ENCODE measurements around the gene PIK3R5. TPM values are rescaled to one million over a fixed set of nuclear protein-coding genes. Genes with fewer than 3 reads are reported as not detected.

Gene PIK3R5
- total RNA-seq, 1 experiment from 2014 or later: 5.9 TPM

DNA sequence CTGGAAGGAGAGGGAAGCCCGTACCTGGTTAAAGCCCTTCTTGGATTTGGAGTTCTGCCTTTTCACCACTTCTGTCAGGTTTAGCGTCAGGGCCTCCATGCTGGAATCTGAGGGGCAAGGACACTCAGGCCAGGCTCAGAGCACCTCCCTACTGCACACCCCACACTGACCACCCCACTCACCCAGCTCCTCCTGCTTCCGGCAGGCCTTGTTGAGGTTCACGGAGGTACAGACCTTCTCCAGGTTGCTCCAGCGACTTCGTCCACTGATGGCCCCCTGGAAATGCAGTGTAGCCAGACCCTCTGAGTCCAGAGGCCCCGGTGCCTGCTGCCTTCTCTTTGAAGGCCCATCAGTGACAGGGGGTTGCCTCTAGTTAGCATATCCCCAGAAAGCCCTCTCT, 83.9 kb downstream of the PIK3R5 start:
- H3K9me3 Mint-ChIP-seq: no peaks in the 10 kb centered on the region
- no peak overlapping the region for H3K27ac Mint-ChIP-seq
- H3K27me3 Mint-ChIP-seq (ENCODE audit: low read depth): no peaks in the 10 kb centered on the region; the same call in 1 of the 2 replicates
- TF ChIP-seq ZNF396 (CRISPR knock-in tag; IDR thresholded peaks at IDR 0.05; ENCODE audit: borderline replicate concordance) (no peak), MYBL2 (CRISPR knock-in tag; IDR thresholded peaks at IDR 0.05) (no peak), ZNF423 (CRISPR knock-in tag; IDR thresholded peaks at IDR 0.05) (no peak), SMAD3 (CRISPR knock-in tag; IDR thresholded peaks at IDR 0.05; ENCODE audit: borderline replicate concordance) (no peak), GTF2I (CRISPR knock-in tag; conservative IDR thresholded peaks at IDR 0.05) (no peak), GRHL2 (CRISPR knock-in tag; IDR thresholded peaks at IDR 0.05; ENCODE audit: insufficient replicate concordance, severe bottlenecking) (no peak), ZNF219 (CRISPR knock-in tag; IDR thresholded peaks at IDR 0.05; ENCODE audit: borderline replicate concordance) (no peak)
- TF ChIP-seq, protein P1, sequence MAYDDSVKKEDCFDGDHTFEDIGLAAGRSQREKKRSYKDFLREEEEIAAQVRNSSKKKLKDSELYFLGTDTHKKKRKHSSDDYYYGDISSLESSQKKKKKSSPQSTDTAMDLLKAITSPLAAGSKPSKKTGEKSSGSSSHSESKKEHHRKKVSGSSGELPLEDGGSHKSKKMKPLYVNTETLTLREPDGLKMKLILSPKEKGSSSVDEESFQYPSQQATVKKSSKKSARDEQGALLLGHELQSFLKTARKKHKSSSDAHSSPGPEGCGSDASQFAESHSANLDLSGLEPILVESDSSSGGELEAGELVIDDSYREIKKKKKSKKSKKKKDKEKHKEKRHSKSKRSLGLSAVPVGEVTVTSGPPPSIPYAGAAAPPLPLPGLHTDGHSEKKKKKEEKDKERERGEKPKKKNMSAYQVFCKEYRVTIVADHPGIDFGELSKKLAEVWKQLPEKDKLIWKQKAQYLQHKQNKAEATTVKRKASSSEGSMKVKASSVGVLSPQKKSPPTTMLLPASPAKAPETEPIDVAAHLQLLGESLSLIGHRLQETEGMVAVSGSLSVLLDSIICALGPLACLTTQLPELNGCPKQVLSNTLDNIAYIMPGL (CRISPR knock-in tag; IDR thresholded peaks at IDR 0.05): no peak
- TF ChIP-seq, protein P2, sequence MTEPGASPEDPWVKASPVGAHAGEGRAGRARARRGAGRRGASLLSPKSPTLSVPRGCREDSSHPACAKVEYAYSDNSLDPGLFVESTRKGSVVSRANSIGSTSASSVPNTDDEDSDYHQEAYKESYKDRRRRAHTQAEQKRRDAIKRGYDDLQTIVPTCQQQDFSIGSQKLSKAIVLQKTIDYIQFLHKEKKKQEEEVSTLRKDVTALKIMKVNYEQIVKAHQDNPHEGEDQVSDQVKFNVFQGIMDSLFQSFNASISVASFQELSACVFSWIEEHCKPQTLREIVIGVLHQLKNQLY (CRISPR knock-in tag; IDR thresholded peaks at IDR 0.05): no peak
- TF ChIP-seq, protein P3, sequence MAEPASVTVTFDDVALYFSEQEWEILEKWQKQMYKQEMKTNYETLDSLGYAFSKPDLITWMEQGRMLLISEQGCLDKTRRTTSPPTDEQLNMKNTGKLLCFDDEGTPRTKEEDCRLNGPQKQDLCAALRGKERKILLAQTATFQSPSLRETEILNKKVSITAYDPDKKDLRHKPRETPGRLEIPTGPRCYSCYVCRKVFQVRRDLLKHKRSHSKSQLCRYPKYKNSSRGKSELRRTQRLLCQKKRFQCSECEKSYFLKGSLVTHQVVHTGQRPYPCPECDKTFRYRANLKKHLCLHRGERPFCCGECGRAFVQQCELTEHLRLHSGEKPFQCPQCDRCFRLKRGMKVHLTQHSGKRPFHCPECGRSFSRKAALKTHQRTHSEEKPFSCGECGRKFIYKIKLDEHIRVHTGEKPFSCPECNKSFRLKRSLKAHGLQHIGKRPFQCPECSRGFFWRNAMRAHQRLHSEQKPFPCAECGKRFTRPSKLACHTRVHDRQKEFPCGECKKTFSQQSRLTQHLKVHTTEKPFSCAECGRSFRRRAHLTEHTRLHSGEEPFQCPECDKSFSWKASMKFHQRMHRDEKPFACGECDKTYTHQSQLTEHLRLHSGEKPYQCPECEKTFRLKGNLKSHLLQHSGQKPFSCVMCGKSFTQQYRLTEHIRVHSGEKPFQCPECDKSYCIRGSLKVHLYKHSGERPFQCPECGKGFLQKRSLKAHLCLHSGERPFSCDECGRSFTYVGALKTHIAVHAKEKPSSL (CRISPR knock-in tag; conservative IDR thresholded peaks at IDR 0.05): no peak
- TF ChIP-seq, protein P4, sequence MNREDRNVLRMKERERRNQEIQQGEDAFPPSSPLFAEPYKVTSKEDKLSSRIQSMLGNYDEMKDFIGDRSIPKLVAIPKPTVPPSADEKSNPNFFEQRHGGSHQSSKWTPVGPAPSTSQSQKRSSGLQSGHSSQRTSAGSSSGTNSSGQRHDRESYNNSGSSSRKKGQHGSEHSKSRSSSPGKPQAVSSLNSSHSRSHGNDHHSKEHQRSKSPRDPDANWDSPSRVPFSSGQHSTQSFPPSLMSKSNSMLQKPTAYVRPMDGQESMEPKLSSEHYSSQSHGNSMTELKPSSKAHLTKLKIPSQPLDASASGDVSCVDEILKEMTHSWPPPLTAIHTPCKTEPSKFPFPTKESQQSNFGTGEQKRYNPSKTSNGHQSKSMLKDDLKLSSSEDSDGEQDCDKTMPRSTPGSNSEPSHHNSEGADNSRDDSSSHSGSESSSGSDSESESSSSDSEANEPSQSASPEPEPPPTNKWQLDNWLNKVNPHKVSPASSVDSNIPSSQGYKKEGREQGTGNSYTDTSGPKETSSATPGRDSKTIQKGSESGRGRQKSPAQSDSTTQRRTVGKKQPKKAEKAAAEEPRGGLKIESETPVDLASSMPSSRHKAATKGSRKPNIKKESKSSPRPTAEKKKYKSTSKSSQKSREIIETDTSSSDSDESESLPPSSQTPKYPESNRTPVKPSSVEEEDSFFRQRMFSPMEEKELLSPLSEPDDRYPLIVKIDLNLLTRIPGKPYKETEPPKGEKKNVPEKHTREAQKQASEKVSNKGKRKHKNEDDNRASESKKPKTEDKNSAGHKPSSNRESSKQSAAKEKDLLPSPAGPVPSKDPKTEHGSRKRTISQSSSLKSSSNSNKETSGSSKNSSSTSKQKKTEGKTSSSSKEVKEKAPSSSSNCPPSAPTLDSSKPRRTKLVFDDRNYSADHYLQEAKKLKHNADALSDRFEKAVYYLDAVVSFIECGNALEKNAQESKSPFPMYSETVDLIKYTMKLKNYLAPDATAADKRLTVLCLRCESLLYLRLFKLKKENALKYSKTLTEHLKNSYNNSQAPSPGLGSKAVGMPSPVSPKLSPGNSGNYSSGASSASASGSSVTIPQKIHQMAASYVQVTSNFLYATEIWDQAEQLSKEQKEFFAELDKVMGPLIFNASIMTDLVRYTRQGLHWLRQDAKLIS (CRISPR knock-in tag; IDR thresholded peaks at IDR 0.05; ENCODE audit: borderline replicate concordance): no peak
- TF ChIP-seq, protein P5, sequence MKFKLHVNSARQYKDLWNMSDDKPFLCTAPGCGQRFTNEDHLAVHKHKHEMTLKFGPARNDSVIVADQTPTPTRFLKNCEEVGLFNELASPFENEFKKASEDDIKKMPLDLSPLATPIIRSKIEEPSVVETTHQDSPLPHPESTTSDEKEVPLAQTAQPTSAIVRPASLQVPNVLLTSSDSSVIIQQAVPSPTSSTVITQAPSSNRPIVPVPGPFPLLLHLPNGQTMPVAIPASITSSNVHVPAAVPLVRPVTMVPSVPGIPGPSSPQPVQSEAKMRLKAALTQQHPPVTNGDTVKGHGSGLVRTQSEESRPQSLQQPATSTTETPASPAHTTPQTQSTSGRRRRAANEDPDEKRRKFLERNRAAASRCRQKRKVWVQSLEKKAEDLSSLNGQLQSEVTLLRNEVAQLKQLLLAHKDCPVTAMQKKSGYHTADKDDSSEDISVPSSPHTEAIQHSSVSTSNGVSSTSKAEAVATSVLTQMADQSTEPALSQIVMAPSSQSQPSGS (CRISPR knock-in tag; IDR thresholded peaks at IDR 0.05; ENCODE audit: borderline replicate concordance, low read depth): no peak
- TF ChIP-seq, protein P6, sequence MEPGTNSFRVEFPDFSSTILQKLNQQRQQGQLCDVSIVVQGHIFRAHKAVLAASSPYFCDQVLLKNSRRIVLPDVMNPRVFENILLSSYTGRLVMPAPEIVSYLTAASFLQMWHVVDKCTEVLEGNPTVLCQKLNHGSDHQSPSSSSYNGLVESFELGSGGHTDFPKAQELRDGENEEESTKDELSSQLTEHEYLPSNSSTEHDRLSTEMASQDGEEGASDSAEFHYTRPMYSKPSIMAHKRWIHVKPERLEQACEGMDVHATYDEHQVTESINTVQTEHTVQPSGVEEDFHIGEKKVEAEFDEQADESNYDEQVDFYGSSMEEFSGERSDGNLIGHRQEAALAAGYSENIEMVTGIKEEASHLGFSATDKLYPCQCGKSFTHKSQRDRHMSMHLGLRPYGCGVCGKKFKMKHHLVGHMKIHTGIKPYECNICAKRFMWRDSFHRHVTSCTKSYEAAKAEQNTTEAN (CRISPR knock-in tag; IDR thresholded peaks at IDR 0.05): no peak
- TF ChIP-seq, protein P7, sequence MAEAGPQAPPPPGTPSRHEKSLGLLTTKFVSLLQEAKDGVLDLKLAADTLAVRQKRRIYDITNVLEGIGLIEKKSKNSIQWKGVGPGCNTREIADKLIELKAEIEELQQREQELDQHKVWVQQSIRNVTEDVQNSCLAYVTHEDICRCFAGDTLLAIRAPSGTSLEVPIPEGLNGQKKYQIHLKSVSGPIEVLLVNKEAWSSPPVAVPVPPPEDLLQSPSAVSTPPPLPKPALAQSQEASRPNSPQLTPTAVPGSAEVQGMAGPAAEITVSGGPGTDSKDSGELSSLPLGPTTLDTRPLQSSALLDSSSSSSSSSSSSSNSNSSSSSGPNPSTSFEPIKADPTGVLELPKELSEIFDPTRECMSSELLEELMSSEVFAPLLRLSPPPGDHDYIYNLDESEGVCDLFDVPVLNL (CRISPR knock-in tag; IDR thresholded peaks at IDR 0.05; ENCODE audit: borderline replicate concordance, low read depth): no peak
- H3K36me3 Mint-ChIP-seq: no peaks in the 10 kb centered on the region
- DNase-seq (ENCODE audit: low spot score) (no peak), ATAC-seq (no peak)
- H3K4me3 Mint-ChIP-seq: no peak overlapping the region
- CTCF ChIA-PET: no interaction called here
- no peaks in the 10 kb centered on the region for H3K4me1 Mint-ChIP-seq
- POLR2A ChIA-PET: no interaction called here

Measured in WTC11 (cell line).